HG03064 (cell line): ENCODE results near the gene ME1.
"Not testable (repeated sequence)": the region's sequence is repeated elsewhere in the genome, so short reads cannot be mapped to it uniquely, and the experiment has no call there.

Experiments
- ATAC-seq: cut with Tn5 transposase; IDR thresholded peaks from one replicate; pipeline ENCODE4 v1.9.1; 2021; ENCODE audit warnings: low read depth; ENCODE audit not compliant: unreplicated experiment

The ME1 gene

GRCh38 chr6:83430611-83431544 is at the start of gene ME1:
Gene ME1, minus strand, starts transcription at chr6:83431051. Its CDS starts 97 bp downstream, at chr6:83430954.
- peak; percentile 77 for ATAC-seq

- ATAC-seq, result no peak
Observed at GRCh38 chr6:83480470-83480869, 49.6 kb upstream of the ME1 start.

DNA sequence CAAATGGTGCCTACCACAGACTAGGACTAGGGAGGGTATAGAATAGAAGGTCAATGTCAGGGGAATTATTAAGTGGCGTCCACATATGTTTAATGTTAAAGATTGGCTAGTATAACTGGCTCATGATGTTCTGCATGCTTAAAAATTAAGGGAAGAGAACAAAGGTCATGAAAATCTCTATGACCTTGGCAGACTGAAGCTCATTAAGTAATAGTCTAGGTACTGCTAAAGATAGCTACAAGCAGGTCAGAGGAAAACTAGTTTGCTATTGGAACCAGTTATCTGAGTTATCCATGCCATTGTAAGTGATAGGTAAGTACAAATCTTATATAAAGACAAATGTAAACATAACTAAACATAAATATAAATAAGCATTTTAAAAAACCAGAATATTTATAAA is 48.5 kb upstream of the ME1 start:
- no peak for ATAC-seq

DNA sequence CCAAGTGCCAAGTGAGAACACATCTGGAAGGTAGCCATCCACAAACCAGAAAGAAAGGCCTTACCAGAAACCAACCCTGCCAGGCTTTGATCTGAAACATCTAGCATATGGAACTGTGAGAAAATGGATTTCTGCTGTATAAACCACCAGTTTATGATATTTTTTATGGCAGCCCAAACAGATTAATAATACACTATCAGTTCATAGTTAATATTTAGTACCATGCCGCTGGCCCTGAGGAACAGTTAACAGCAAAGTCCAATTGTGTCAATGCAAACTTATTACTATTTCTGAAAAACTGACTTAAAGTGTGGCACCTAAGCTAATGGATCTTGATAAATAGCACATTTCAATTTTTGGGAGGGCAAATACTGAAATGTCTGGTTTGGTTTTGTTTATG is 46.1 kb upstream of the ME1 start:
- no peak for ATAC-seq

DNA sequence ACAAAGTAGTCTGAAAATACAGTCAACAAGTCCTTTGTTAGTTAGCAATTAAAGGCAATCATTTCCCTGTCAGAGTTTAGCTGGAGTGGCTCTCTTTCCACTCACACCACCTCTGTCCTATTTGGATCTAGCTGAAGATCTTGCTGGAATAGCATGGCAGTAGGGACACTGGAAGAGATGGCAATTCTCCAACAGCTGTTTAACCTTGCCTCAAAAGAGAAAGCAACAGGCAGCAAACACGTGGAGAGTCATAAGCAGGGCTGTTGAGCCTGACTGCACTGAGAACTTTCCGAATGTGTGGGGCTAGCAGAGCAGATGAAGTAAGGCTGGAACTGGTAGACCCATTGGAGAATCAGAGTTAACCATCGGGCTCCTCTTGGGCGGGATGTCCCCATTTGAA is 43.5 kb upstream of the ME1 start:
- ATAC-seq, result no peak

DNA sequence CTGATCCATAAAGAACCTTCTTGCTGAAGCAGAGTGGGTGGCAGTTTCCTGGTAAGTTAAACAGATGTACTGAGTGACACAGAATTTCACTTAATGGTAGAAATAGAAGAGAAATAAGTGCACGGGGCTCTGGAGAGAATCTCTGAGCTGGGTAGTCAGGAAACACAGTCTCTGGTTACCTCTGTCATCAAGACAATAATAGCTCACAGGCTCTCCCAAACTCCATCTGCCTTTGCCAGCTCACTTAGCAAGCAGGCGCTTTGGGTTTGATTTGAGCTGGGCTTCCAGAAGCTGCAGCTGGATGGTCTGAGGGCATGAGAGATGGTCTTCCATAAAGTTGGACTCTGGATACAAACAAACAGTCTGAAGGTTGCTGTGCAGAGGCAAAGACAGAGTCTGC is 41.9 kb upstream of the ME1 start:
- ATAC-seq, result no peak

- ATAC-seq, result no peak
Observed at GRCh38 chr6:83470587-83470986, 39.7 kb upstream of the ME1 start.

DNA sequence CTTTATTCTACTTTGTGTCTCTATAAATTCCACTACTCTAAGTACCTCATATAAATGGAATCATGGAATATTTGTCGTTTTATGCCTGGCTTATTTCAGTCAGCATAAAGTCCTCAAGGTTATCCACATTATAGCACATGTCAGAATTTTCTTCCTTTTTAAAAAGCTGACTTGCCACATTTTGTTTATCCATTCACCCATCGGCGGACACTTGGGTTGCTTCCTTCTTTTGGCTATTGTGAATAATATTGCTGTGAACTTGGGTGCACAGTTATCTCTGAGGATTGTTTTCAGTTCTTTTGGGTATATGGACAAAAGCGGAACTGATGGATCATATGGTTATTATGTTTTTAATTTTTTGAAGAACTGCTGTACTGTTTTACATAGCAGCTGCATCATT is 39.1 kb upstream of the ME1 start:
- ATAC-seq, result no peak

GRCh38 chr6:83467620-83468036 is 36.8 kb upstream of the ME1 start:
- no peak for ATAC-seq

DNA sequence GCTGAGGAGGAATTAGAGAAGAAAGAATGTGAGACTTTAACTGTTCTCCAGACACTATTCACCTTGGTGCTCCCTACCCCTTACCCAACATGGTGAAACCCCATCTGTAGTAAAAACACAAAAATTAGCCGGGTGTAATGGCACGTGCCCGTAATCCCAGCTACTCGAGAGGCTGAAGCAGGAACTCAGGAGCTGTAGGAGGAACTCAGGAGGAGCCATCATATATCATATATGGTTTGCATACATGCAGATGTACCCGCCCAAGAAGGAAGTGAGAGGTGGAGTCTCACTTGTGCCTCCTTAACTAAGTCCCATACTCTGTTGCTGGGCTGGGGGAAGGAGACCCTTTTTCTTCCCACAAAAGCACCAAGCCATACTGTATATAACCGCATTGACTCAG is 35.5 kb upstream of the ME1 start:
- ATAC-seq, result no peak

GRCh38 chr6:83464381-83465140 is 33.7 kb upstream of the ME1 start:
- ATAC-seq, result no peak

- no peak for ATAC-seq
Observed at GRCh38 chr6:83463886-83464285, 33.0 kb upstream of the ME1 start.

GRCh38 chr6:83462524-83462923 is 31.7 kb upstream of the ME1 start:
- no peak for ATAC-seq

GRCh38 chr6:83461438-83461837 is 30.6 kb upstream of the ME1 start:
- no peak for ATAC-seq

DNA sequence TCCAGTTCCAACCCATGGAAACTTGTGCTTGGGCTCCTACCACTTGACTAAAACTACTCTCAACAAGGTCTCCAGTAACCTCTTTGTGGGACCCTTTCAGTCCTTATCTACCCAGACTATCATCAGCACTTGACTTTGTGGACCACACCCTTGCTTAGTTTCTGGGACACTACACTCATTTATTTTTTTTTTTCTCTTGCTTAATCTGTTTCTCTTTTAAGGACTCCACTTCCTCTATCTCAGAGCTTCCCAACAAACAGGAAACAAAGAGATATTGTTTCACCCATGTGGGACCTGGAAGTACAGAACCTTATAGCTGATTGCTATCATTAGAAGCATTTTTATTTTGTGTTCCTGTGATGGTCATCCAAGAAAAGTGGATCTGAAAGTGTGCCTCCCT is 28.8 kb upstream of the ME1 start:
- ATAC-seq, result no peak

DNA sequence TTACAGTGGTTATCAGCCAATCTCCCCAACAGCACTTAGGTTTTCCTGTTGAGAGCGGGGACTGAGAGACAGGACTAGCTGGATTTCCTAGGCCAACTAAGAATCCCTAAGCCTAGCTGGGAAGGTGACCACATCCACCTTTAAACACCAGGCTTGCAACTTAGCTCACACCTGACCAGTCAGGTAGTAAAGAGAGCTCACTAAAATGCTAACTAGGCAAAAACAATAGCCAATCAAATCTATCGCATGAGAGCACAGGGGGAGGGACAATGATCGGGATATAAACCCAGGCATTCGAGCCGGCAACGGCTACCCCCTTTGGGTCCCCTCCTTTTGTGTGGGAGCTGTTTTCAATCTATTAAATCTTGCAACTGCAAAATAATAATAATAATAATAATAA is 19.2 kb upstream of the ME1 start:
- ATAC-seq, result not testable (repeated sequence)

GRCh38 chr6:83444086-83444699 is 13.3 kb upstream of the ME1 start:
- not testable (repeated sequence) for ATAC-seq

GRCh38 chr6:83443516-83443915 is 12.7 kb upstream of the ME1 start:
- no peak for ATAC-seq

DNA sequence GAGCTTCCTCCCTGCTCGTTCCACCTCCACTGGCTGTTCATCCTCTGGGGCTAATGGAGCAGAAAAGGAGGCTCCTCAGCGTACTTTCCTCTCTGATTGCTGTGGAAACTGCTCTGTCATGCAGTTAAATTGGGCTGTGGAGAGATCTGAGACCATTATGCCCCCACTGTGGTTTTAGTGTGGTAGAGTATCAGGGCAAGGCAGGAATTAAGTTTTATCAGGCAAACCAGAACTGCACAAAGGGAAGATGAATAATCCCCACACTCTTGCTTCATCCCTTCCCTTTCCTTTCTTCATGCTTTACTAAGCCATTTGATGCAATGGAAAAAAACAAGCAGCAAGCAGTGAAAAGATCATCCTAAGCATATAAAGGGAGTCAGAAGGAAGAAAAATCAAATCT is 11.9 kb upstream of the ME1 start:
- ATAC-seq, result no peak

GRCh38 chr6:83439201-83439600 is 8.3 kb upstream of the ME1 start:
- no peak for ATAC-seq

DNA sequence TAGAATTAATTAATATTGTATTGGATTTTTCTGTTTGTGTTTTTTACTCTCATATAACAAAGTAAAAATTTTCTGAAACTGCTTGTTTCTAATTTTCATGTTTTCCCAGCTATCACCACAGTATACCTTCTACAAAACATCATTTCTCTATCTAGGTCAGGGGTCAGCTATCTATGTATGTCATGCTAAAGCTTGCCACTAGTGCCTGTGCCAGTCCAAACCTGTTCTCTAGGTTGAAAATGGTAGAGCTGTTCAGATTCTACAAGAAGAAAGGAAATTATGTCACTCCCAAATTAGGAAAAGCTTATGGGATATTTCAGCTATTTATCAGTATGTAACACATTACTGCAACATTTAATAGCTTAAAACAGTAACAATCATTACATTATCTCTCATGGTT is 5.8 kb upstream of the ME1 start:
- no peak for ATAC-seq
